K562 (cell line): Measurements from ENCODE around the gene IGSF21. TPM values are rescaled to one million over a fixed set of nuclear protein-coding genes. Genes with fewer than 3 reads are reported as not detected.

Experiments used
- ATAC-seq: fragments of 200-7000 bp; cut with Tn5 transposase; 3 replicates; pipeline ENCODE4 v1.9.1; 2020; ENCODE audit warnings: moderate library complexity
- BruUV-seq: library from RNA; stranded (reverse); fragments of 400-500 nt; replicated peaks from 2 replicates; lab custom pipeline; 2021; lab: Mats Ljungman, UMichigan
- CTCF ChIA-PET: fragments of 300-600 bp; formaldehyde crosslinking; extraction: SDS; loops from one replicate; lab custom pipeline; 2021; ENCODE audit warnings: low intra/inter-chr PET ratio; lab: Yijun Ruan, JAX
- POLR2A ChIA-PET: fragments of 300-600, 350-650 bp; sonication (Branson Sonifier 250); formaldehyde crosslinking; extraction: SDS; loops from one replicate; lab custom pipeline; 2021; ENCODE audit warnings: antibody characterized with exemption, inconsistent platforms; lab: Yijun Ruan, JAX
- DNase-seq, 4 experiments: peaks; one replicate each; pipeline versions ENCODE4 v3.0.0 to v3.0.0-alpha.2; 2011 to 2018; ENCODE audit warnings: low spot score in 3 of 4, mixed read lengths in 3 of 4; ENCODE audit errors: extremely low read depth in 1 of 4
- FAIRE-seq: peaks from 2 replicates; lab custom pipeline; 2011; peaks lifted over from hg19 to GRCh38; lab: Jason Lieb, UNC
- H2AFZ ChIP-seq: 2 replicates; pipeline ENCODE4 v1.6.0; 2011; ENCODE audit warnings: low read depth, low read length, control low read depth, inconsistent platforms
- H3K27ac ChIP-seq: fragments of 200-600 bp; 3 replicates; pipeline ENCODE4 v1.8.0; 2011; ENCODE audit warnings: low read depth, mild to moderate bottlenecking, control low read depth, inconsistent platforms, low read length, moderate library complexity, mixed read lengths; ENCODE audit errors: extremely low read depth
- H3K27me3 ChIP-seq, 2 experiments: fragments of 300-600 bp in 1 of 2; 2 replicates in 1 of 2; 3 replicates in 1 of 2; pipeline versions ENCODE4 v1.6.0 to v1.8.0; 2011; ENCODE audit warnings: inconsistent platforms in 2 of 2, low read length in 2 of 2, mild to moderate bottlenecking in 1 of 2, mixed read lengths in 1 of 2, moderate library complexity in 1 of 2; ENCODE audit not compliant: control insufficient read depth in 2 of 2, insufficient read depth in 2 of 2
- H3K36me3 ChIP-seq: fragments of 300-600 bp; 3 replicates; pipeline ENCODE4 v1.8.0; 2011; ENCODE audit warnings: mild to moderate bottlenecking, low read length, inconsistent platforms; ENCODE audit not compliant: control insufficient read depth, insufficient read depth
- H3K4me1 ChIP-seq, 2 experiments: fragments of 200-600 bp in 1 of 2; replicated peaks in 1 of 2; 2 replicates in 1 of 2; 3 replicates in 1 of 2; pipeline versions ENCODE4 v1.5.1 to v1.8.0; 2011; ENCODE audit warnings: inconsistent platforms in 2 of 2, low read length in 2 of 2, mild to moderate bottlenecking in 1 of 2, mixed read lengths in 1 of 2, moderate library complexity in 1 of 2; ENCODE audit not compliant: control insufficient read depth in 2 of 2, insufficient read depth in 2 of 2
- H3K4me2 ChIP-seq: 2 replicates; pipeline ENCODE4 v1.6.1; 2011; ENCODE audit warnings: low read length, control low read depth, inconsistent platforms, mixed read lengths; ENCODE audit not compliant: insufficient read depth
- H3K4me3 ChIP-seq: fragments of 200-600 bp; sonication (generic), shearing (Covaris generic); 2 replicates; pipeline ENCODE4 v1.5.1; 2016; ENCODE audit warnings: control low read depth, inconsistent platforms
- H3K79me2 ChIP-seq: fragments of 200-600 bp; 3 replicates; pipeline ENCODE4 v1.8.0; 2011; ENCODE audit warnings: low read length, inconsistent platforms; ENCODE audit not compliant: control insufficient read depth, insufficient read depth
- H3K9ac ChIP-seq, 2 experiments: 2 replicates each; pipeline versions ENCODE4 v1.6.0 to v1.6.1; 2011; ENCODE audit warnings: low read depth in 2 of 2, low read length in 2 of 2, control low read depth in 1 of 2, inconsistent platforms in 1 of 2, mild to moderate bottlenecking in 1 of 2, mixed read lengths in 1 of 2; ENCODE audit not compliant: insufficient read depth in 1 of 2
- H3K9me1 ChIP-seq: one replicate; pipeline ENCODE4 v1.6.0; 2011; ENCODE audit warnings: inconsistent platforms, mild to moderate bottlenecking, low read length, moderate library complexity; ENCODE audit not compliant: control insufficient read depth, insufficient read depth
- H3K9me3 ChIP-seq: replicated peaks from 2 replicates; pipeline ENCODE4 v1.5.1; 2011; ENCODE audit warnings: low read depth, low read length, inconsistent platforms; ENCODE audit not compliant: control insufficient read depth, insufficient read depth
- H4K20me1 ChIP-seq: replicated peaks from 2 replicates; pipeline ENCODE4 v1.6.1; 2011; ENCODE audit warnings: low read length, inconsistent platforms, mixed read lengths; ENCODE audit not compliant: control insufficient read depth, insufficient read depth
- CREM ChIP-seq: IDR thresholded peaks from 2 replicates; pipeline ENCODE4 v1.6.1; 2014; ENCODE audit warnings: antibody characterized with exemption, low read depth
- ETV5 ChIP-seq: sonication (generic); formaldehyde crosslinking; IDR thresholded peaks from 2 replicates; pipeline ENCODE4 v1.4.0; 2020; ENCODE audit warnings: low read depth, mild to moderate bottlenecking, missing genetic modification reagents
- FOXP1 ChIP-seq: sonication (generic); formaldehyde crosslinking; IDR thresholded peaks from 2 replicates; pipeline ENCODE4 v1.8.0; 2022; ENCODE audit warnings: mild to moderate bottlenecking, missing genetic modification reagents
- HDAC3 ChIP-seq: fragments of 450-650 bp; IDR thresholded peaks from 2 replicates; pipeline ENCODE4 v1.6.1; 2018; ENCODE audit warnings: borderline replicate concordance, mild to moderate bottlenecking, moderate library complexity; ENCODE audit not compliant: partially characterized antibody
- HMG20B ChIP-seq: fragments of 250-450 bp; sonication (Bioruptor Pico); IDR thresholded peaks from 2 replicates; pipeline ENCODE4 v1.5.0; 2021; ENCODE audit warnings: mild to moderate bottlenecking
- MCM2 ChIP-seq: fragments of 450-650 bp; IDR thresholded peaks from 2 replicates; pipeline ENCODE4 v1.6.1; 2017; ENCODE audit warnings: low read depth, mild to moderate bottlenecking
- SAFB ChIP-seq: fragments of 200-400 bp; formaldehyde crosslinking; IDR thresholded peaks from 2 replicates; pipeline ENCODE4 v1.6.1; 2017; ENCODE audit warnings: low read depth, low read length, borderline replicate concordance
- ZNF766 ChIP-seq: fragments of 200-800 bp; sonication (Bioruptor generic); conservative IDR thresholded peaks from 2 replicates; pipeline ENCODE4 v1.6.1; 2016; ENCODE audit warnings: missing genetic modification characterization, missing compliant biosample characterization
- WGBS: fragments of 100-300 bp; shearing (Covaris generic); methylation state at CpG from one replicate; pipeline ENCODE4 v1.1.6; 2016; ENCODE audit warnings: low coverage, mixed read lengths; ENCODE audit not compliant: insufficient coverage; ENCODE audit errors: missing lambda C conversion rate; 5-methylcytosine and 5-hydroxymethylcytosine counted together
- in situ Hi-C: fragments of 300-500 bp; cut with MboI; formaldehyde crosslinking; loops from 4 replicates; pipeline ENCODE4 v1.15.0; 2018; ENCODE audit warnings: inconsistent platforms, mixed read lengths
- intact Hi-C: fragments of 100-400 bp; cut with micrococcal nuclease; formaldehyde crosslinking; loops from 2 replicates; pipeline ENCODE4 v1.14.2; 2022
- polyA plus RNA-seq, 8 experiments: library from polyadenylated mRNA; depleted of rRNA in 4 of 8; stranded (reverse) in 5 of 8; unstranded in 3 of 8; fragments of >200 nt; fragmentation: Nextera tagmentation in 2 of 8; fragmentation: Illumina TruSeq in 1 of 8; extraction: Ambion mirVana in 2 of 8; extraction: Trizol in 1 of 8; gene quantifications; 2 replicates each; pipeline versions ENCODE4 v1.2.1 to v1.2.3, GENCODE V29; 2011 to 2014; ENCODE audit warnings: inconsistent platforms in 1 of 8, missing spikeins in 1 of 8
- total RNA-seq, 7 experiments: library from RNA; depleted of rRNA in 6 of 7; stranded (reverse); fragments of >200 nt in 6 of 7; fragmentation: Illumina TruSeq in 2 of 7; extraction: Trizol in 2 of 7; gene quantifications; 2 replicates each; pipeline versions ENCODE4 v1.2.1 to v1.2.3, GENCODE V29; 2011 to 2021; ENCODE audit warnings: low replicate concordance in 1 of 7
- TF ChIP-seq, protein P1 (sequence below), 2 experiments: fragments of 150-350 bp in 1 of 2; IDR thresholded peaks; 2 replicates each; pipeline ENCODE4 v1.6.1; 2012 to 2016; ENCODE audit warnings: low read depth in 2 of 2, low read length in 2 of 2, mild to moderate bottlenecking in 1 of 2, moderate library complexity in 1 of 2
- TF ChIP-seq, protein P2 (sequence below): sonication (generic); formaldehyde crosslinking; IDR thresholded peaks from 2 replicates; pipeline ENCODE4 v1.8.1; 2023; ENCODE audit warnings: mild to moderate bottlenecking, missing genetic modification reagents
- TF ChIP-seq, protein P3 (sequence below): fragments of 250-450 bp; sonication (Bioruptor Pico); IDR thresholded peaks from 2 replicates; pipeline ENCODE4 v1.4.0; 2020; ENCODE audit warnings: mild to moderate bottlenecking, moderate library complexity
- TF ChIP-seq, protein P4 (sequence below): fragments of 450-650 bp; formaldehyde crosslinking; IDR thresholded peaks from 2 replicates; pipeline ENCODE4 v1.4.0; 2020; ENCODE audit warnings: mild to moderate bottlenecking, moderate library complexity
- TF ChIP-seq, protein P5 (sequence below): fragments of 250-450 bp; sonication (Bioruptor Pico); IDR thresholded peaks from 2 replicates; pipeline ENCODE4 v1.8.0; 2021; ENCODE audit warnings: mild to moderate bottlenecking, moderate library complexity

IGSF21 gene
- total and polyA plus RNA-seq, 9 of the 15 experiments (the other 6 are each of a cell fraction or from before 2014, with no cell fraction given) = not detected

DNA sequence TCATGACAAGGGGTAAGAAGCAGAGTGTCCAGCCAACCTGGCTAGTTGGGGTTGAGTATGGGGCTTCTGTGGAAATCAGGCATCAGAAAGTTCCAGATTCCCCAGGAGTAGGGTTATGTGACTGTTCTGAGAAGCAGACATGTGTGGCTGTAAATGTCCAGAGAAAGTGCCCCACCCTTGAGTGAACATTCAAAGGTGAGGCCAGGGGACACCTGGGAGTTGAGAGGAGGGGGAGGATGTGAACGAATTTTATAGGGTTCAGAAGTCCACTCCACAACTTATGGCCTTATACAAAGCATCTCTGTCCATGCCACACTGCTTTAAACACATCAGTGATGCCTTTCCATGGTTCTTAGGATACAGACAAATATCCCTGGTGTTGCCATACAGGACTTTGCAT, 133.3 kb downstream of the IGSF21 start:
- no peak for ATAC-seq
- TF ChIP-seq, protein P1, sequence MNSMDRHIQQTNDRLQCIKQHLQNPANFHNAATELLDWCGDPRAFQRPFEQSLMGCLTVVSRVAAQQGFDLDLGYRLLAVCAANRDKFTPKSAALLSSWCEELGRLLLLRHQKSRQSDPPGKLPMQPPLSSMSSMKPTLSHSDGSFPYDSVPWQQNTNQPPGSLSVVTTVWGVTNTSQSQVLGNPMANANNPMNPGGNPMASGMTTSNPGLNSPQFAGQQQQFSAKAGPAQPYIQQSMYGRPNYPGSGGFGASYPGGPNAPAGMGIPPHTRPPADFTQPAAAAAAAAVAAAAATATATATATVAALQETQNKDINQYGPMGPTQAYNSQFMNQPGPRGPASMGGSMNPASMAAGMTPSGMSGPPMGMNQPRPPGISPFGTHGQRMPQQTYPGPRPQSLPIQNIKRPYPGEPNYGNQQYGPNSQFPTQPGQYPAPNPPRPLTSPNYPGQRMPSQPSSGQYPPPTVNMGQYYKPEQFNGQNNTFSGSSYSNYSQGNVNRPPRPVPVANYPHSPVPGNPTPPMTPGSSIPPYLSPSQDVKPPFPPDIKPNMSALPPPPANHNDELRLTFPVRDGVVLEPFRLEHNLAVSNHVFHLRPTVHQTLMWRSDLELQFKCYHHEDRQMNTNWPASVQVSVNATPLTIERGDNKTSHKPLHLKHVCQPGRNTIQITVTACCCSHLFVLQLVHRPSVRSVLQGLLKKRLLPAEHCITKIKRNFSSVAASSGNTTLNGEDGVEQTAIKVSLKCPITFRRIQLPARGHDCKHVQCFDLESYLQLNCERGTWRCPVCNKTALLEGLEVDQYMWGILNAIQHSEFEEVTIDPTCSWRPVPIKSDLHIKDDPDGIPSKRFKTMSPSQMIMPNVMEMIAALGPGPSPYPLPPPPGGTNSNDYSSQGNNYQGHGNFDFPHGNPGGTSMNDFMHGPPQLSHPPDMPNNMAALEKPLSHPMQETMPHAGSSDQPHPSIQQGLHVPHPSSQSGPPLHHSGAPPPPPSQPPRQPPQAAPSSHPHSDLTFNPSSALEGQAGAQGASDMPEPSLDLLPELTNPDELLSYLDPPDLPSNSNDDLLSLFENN (IDR thresholded peaks at IDR 0.05; ENCODE audit: low read depth in 2 of 2, low read length in 2 of 2) = no peak
- no peak for TF ChIP-seq FOXP1 (CRISPR knock-in tag)
- TF ChIP-seq SAFB = no peak
- TF ChIP-seq, protein P2, sequence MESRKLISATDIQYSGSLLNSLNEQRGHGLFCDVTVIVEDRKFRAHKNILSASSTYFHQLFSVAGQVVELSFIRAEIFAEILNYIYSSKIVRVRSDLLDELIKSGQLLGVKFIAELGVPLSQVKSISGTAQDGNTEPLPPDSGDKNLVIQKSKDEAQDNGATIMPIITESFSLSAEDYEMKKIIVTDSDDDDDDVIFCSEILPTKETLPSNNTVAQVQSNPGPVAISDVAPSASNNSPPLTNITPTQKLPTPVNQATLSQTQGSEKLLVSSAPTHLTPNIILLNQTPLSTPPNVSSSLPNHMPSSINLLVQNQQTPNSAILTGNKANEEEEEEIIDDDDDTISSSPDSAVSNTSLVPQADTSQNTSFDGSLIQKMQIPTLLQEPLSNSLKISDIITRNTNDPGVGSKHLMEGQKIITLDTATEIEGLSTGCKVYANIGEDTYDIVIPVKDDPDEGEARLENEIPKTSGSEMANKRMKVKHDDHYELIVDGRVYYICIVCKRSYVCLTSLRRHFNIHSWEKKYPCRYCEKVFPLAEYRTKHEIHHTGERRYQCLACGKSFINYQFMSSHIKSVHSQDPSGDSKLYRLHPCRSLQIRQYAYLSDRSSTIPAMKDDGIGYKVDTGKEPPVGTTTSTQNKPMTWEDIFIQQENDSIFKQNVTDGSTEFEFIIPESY (CRISPR knock-in tag) = no peak
- TF ChIP-seq, protein P3, sequence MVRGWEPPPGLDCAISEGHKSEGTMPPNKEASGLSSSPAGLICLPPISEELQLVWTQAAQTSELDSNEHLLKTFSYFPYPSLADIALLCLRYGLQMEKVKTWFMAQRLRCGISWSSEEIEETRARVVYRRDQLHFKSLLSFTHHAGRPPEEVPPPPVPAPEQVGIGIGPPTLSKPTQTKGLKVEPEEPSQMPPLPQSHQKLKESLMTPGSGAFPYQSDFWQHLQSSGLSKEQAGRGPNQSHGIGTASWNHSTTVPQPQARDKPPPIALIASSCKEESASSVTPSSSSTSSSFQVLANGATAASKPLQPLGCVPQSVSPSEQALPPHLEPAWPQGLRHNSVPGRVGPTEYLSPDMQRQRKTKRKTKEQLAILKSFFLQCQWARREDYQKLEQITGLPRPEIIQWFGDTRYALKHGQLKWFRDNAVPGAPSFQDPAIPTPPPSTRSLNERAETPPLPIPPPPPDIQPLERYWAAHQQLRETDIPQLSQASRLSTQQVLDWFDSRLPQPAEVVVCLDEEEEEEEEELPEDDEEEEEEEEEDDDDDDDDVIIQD (CRISPR knock-in tag) = no peak
- no peak for TF ChIP-seq MCM2
- no peak for TF ChIP-seq HDAC3
- no peak for TF ChIP-seq HMG20B (CRISPR knock-in tag)
- TF ChIP-seq ETV5 = no peak
- TF ChIP-seq, protein P4, sequence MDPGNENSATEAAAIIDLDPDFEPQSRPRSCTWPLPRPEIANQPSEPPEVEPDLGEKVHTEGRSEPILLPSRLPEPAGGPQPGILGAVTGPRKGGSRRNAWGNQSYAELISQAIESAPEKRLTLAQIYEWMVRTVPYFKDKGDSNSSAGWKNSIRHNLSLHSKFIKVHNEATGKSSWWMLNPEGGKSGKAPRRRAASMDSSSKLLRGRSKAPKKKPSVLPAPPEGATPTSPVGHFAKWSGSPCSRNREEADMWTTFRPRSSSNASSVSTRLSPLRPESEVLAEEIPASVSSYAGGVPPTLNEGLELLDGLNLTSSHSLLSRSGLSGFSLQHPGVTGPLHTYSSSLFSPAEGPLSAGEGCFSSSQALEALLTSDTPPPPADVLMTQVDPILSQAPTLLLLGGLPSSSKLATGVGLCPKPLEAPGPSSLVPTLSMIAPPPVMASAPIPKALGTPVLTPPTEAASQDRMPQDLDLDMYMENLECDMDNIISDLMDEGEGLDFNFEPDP (CRISPR knock-in tag) = no peak
- TF ChIP-seq, protein P5, sequence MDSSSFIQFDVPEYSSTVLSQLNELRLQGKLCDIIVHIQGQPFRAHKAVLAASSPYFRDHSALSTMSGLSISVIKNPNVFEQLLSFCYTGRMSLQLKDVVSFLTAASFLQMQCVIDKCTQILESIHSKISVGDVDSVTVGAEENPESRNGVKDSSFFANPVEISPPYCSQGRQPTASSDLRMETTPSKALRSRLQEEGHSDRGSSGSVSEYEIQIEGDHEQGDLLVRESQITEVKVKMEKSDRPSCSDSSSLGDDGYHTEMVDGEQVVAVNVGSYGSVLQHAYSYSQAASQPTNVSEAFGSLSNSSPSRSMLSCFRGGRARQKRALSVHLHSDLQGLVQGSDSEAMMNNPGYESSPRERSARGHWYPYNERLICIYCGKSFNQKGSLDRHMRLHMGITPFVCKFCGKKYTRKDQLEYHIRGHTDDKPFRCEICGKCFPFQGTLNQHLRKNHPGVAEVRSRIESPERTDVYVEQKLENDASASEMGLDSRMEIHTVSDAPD (CRISPR knock-in tag) = no peak
- no peak for TF ChIP-seq ZNF766 (CRISPR knock-in tag)
- TF ChIP-seq CREM = no peak

More for the DNA sequence above, 133.3 kb downstream of the IGSF21 start:
- no peak overlapping the region for H2AFZ ChIP-seq
- no peak overlapping the region for H3K4me2 ChIP-seq
- no peaks in the 10 kb centered on the region for H3K9me1 ChIP-seq
- no peak overlapping the region for H3K4me3 ChIP-seq
- ChIA-PET CTCF (no interaction called here), POLR2A (no interaction called here)
- intact Hi-C loops = no loop called here
- peaks cover 5% of the 10 kb centered on the region; the same call in 1 of the 2 replicates for H4K20me1 ChIP-seq
- no TSS peak for BruUV-seq
- in situ Hi-C loops = no loop called here
- no peaks in the 10 kb centered on the region for H3K27me3 ChIP-seq
- no peak overlapping the region for H3K27ac ChIP-seq
- no peaks in the 10 kb centered on the region; a peak in 2 of 5 replicates for H3K4me1 ChIP-seq
- no peak overlapping the region for H3K9ac ChIP-seq
- no peak for FAIRE-seq
- H3K9me3 ChIP-seq = no peaks in the 10 kb centered on the region
- no peak for DNase-seq
- no peaks in the 10 kb centered on the region for H3K36me3 ChIP-seq
- H3K79me2 ChIP-seq = no peaks in the 10 kb centered on the region
- 0% methylated on average over 1 of the region's 1 CpG for WGBS
